Gastrocnemius medialis (tissue), 4 donors: ENCODE data around the gene SLC66A3.

Experiments used
- POLR2A ChIP-seq, 2 donors: fragments of 450-650 bp; IDR thresholded peaks; one replicate each; pipeline ENCODE4 v1.6.1; 2017; ENCODE audit warnings: antibody characterized with exemption in 2 of 2, mild to moderate bottlenecking in 2 of 2, moderate library complexity in 2 of 2
- TF ChIP-seq, protein P1 (sequence below), 5 experiments: fragments of 450-650 bp in 3 of 5; fragments of 200-600 bp in 2 of 5; sonication (generic) in 2 of 5; IDR thresholded peaks in 4 of 5; conservative IDR thresholded peaks in 1 of 5; 1 replicate in 4 of 5; 2 replicates in 1 of 5; pipeline ENCODE4 v1.5.1; 2016 to 2019; ENCODE audit warnings: antibody characterized with exemption in 5 of 5, mild to moderate bottlenecking in 3 of 5, moderate library complexity in 3 of 5

DNA sequence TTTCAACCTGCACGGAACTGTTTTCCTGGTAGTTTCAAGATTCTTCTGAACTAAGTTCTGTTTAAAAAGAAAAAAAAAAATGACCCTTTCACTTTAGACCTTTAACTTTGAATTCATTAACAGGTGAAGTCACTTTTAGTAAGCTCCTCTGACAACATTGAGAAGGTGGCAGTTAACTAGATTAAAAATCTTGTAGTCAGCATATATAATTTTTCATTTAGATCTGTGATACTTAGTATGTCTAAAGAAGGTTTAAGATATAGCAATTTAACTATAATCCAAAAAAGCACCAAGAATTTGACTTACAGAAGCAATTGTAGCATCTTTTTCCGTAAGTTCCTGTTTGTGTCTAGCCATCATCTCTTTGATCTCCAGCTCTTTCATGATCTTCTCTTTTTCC, 45.4 kb downstream of the SLC66A3 start:
- TF ChIP-seq POLR2A (IDR thresholded peaks at IDR 0.05) = no peak
- TF ChIP-seq, protein P1, sequence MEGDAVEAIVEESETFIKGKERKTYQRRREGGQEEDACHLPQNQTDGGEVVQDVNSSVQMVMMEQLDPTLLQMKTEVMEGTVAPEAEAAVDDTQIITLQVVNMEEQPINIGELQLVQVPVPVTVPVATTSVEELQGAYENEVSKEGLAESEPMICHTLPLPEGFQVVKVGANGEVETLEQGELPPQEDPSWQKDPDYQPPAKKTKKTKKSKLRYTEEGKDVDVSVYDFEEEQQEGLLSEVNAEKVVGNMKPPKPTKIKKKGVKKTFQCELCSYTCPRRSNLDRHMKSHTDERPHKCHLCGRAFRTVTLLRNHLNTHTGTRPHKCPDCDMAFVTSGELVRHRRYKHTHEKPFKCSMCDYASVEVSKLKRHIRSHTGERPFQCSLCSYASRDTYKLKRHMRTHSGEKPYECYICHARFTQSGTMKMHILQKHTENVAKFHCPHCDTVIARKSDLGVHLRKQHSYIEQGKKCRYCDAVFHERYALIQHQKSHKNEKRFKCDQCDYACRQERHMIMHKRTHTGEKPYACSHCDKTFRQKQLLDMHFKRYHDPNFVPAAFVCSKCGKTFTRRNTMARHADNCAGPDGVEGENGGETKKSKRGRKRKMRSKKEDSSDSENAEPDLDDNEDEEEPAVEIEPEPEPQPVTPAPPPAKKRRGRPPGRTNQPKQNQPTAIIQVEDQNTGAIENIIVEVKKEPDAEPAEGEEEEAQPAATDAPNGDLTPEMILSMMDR (IDR thresholded peaks at IDR 0.05 in 4 of 5, conservative IDR thresholded peaks at IDR 0.05 in 1 of 5) = no peak
